HG03432 (cell line): ENCODE data around the gene TRPC1.
"Not testable (repeated sequence)": the region's sequence is repeated elsewhere in the genome, so short reads cannot be mapped to it uniquely, and the experiment has no call there.

ENCODE experiments used
- ATAC-seq: cut with Tn5 transposase; IDR thresholded peaks from one replicate; pipeline ENCODE4 v1.9.1; 2021; ENCODE audit warnings: mild to moderate bottlenecking, moderate library complexity; ENCODE audit not compliant: unreplicated experiment

Gene TRPC1

DNA sequence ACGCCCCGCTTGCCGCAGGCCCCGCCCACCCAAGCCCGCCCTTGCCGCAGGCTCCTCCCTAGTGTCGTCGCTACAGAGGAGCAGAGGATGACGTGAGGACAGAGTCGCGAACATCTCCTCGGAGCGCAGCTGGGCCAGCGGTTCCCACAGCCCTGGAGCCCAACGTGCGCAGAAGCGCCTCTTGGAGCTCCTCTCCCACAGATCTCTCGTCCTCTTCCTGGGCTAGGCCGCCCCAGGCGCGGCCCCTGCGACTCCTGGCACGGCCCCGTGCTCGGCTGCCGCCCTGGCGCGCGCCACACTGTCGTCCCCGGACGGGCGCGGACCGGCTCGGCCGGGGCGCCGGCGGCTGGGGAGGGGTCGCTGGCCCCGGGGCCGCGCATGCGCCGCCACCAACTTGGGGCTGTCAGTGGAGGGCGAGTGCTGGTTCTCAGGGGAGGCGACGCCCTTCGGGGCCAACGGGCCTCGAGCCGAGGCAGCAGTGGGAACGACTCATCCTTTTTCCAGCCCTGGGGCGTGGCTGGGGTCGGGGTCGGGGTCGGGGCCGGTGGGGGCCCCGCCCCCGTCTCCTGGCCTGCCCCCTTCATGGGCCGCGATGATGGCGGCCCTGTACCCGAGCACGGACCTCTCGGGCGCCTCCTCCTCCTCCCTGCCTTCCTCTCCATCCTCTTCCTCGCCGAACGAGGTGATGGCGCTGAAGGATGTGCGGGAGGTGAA, at the start of gene TRPC1:
TSS of gene TRPC1 (plus strand) at position 67 of the 714 bp plus-strand sequence. CDS start at position 593, 526 bp downstream.
- ATAC-seq = peak; percentile 93

DNA sequence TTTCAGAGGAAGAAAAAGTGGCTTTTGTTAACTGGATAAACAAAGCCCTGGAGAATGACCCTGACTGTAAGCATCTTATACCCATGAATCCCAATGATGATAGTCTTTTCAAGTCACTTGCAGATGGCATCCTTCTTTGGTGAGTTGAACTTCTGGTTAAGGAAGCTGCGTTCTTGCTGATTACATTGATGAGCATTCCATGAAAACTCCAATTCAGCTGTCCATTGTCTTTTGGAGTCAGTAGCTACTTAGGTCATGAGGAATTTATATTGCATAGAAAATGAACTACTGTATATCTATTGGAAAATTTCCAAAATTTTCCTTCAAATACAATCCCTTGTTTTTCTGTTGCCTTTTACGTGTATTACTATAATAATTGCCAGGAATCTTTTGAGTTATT, 47.7 kb upstream of the TRPC1 start:
- no peak for ATAC-seq

GRCh38 chr3:142680710-142681109, 43.1 kb upstream of the TRPC1 start:
- no peak for ATAC-seq

GRCh38 chr3:142690613-142691012, 33.2 kb upstream of the TRPC1 start:
- ATAC-seq = no peak

DNA sequence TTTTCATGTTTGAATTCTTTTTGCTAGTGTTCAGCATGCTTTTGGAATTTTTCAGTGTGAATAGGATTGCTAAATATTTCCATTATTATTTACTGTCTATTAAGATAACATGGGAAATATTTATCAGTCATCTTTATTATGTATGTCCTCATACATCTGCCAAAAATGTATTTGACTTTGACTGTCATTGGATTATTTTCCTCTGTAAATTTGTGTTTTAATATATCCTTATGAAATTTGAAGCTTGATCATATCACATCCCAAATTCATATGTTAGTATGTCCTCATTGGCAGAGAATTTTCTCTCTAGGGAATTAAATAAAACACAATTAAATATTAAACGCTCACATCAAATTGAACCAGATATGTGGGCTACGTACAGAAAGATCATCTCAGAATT, 32.3 kb upstream of the TRPC1 start:
- no peak for ATAC-seq

- ATAC-seq = no peak
Observed at GRCh38 chr3:142693136-142693853, 30.5 kb upstream of the TRPC1 start.

GRCh38 chr3:142694225-142694624, 29.6 kb upstream of the TRPC1 start:
- no peak for ATAC-seq

DNA sequence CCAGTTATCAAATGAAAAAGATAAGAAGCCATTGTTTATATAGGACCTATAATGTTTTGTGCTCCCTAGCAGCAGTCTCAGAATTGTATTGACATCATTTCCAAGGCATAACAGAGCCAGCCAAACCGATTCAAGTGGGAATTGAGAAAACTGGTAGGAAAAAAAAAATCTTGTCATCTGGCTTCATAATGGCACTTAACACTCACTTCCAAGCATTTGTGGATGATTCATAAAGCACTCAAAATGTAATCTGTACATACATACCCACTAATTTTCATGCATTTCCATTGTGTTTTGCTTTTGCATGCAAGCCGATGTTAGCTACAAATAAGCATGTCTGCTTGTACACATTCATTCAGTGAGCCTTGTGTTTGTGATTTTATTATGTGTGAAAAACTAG, 18.6 kb upstream of the TRPC1 start:
- ATAC-seq = no peak

GRCh38 chr3:142706321-142707127, 17.3 kb upstream of the TRPC1 start:
- no peak for ATAC-seq

DNA sequence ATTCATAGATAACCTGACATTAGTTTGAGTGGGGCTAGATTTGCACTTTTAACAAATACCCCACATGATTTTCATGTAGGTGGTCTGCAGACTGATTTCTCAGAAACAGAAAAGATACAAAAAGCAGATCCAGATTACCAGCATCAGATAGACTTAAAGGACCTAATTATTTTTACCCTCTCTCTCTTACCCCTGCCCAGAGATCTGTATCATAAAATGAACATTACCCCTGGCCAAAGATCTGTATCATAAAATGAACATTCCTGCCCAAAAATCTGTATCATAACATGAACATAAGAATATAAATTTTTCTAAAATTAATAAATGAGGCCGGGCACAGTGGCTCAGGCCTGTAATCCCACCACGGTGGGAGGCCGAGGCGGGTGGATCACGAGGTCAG, 14.6 kb upstream of the TRPC1 start:
- no peak for ATAC-seq

- ATAC-seq = not testable (repeated sequence)
Observed at GRCh38 chr3:142714882-142715281, 9.0 kb upstream of the TRPC1 start.

DNA sequence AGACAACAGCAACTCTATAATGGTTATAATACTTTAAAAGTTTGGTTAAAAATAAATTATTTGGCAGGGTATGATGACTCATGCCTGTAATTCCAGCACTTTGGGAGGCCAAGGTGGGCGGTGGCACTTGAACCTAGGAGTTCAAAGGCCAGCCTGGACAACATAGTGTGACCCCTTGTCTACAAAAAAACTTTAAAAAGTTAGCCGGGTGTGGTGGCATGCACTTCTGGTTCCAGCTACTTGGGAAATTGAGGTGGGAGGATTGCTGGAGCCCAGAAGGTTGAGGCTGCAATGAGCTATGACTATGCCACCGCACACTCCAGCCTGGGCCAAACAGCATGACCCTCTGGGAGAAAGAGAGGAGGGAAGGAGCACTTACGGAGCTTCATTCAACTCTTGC, 7.7 kb upstream of the TRPC1 start:
- ATAC-seq = no peak

DNA sequence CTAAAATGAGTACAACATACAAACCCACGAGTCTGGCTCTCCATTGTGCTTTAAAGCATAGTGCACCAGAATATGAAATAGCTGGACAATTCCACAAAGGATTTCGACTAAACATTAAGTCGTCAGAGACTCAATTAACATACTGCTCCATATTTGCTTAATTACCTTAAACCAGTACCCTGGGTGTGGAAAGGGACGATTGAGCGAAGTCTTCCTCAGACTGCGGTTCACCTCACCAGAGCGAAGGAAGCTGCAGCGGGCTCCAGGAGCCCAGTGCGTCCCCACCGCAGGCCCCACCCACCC, 218 bp upstream of the TRPC1 start:
- ATAC-seq = peak; percentile 12

DNA sequence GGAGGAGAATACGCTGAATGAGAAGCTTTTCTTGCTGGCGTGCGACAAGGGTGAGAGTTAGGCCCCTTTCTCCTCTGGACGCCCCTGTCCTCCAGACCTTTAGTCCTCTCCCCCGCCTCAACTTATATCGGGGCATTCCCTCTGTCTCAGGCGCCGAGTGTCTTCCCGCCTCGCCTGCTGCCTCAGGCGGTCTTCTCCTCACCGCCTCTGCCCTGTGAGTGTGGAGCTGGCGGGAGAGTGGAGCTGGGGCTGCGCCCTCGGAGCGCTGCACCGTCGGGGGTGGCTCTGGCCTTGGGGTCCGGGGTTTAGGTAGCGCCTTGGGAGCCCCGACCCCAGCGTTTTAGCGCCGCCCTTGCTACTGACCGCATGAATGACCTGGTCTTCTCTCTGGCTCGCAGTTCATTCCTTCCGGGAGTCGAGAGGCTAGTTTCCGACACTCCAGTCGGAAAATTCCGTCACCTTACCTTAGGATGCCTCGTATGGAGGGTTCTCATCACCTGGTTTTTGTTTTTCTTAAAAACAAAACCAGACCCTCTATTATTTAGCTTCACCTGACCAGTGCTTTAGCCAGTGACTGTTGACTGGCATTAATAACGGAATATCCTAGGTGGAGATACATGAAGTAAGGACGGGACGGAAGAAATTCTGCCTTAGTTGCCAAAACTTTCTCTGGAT, 985 bp downstream of the TRPC1 start:
- peak; percentile 32 for ATAC-seq

DNA sequence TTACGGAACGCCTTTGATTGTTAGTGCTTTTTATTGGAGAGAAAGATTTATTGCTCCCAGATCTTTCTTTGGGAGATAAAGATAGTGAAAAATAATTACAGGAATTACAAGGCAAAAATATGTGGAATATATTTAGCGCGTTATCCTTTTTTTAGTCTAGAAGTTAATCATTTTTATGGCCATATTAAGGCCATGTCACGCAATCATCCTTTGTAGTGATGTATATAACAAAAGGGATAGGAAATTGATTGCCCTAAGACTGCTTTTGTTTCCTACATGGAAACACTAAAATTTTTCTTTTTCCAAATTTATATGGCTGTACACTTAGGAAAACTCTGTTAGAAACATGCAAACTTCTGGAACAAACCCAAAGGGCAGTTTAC, 1.5 kb downstream of the TRPC1 start:
- no peak for ATAC-seq

- no peak for ATAC-seq
Observed at GRCh38 chr3:142726017-142726416, 2.2 kb downstream of the TRPC1 start.

DNA sequence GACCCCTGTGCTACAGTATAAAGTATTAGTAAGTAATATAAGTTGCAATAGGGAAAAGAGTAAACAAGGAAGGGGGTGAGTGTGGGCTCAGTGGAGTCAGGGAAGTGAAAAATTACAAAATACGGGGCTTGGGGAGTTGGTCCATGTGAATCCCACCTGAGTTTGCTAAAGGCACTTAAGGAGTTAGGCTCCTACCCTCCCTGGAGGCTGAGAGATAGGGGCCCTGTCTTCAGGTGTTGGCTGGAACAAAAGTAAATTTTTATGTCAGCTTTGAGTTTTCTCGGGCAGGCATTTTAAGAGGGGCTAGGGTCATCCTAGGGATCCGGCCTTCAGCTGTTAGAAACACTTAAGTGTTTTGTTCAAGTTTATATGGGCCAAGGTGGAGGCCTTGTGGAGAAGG, 8.2 kb downstream of the TRPC1 start:
- no peak for ATAC-seq

DNA sequence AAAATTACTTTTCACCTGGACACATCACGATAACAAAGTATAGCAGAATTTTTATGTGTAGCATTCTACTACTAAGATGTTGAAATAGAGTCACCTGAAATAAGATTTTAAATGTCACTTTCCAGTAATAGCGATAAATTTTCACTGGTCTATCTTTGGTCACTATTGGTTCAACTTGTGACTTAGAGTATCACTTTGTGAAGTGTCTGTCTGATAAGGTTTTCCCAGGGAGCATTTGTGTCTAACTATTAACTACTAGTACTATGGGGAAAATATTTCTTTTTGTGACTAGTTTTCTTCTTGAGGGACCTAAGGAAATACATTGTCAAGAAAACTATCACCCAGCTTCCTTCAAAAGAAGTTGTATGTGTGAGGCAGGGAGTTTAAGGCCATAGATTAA, 11.0 kb downstream of the TRPC1 start:
- ATAC-seq = no peak

DNA sequence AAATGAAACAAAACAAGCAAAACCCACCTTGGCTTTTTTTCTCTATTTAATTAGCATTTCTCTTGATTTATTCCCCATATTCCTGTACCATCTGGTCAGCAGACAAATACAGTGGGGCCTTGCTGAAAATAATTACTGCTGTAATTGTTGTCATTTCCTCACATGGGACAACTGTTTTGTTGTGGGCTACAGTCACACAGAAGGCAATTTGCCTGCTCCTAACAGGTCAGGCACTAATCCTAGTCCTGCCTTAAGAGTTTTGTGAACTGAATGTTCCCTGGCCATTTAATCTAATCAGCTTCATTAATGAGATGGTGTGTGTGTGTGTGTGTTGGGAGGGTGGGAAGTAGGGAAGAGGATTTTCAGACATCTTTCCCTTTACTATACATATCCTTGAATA, 11.6 kb downstream of the TRPC1 start:
- ATAC-seq = no peak

- no peak for ATAC-seq
Observed at GRCh38 chr3:142738396-142738795, 14.6 kb downstream of the TRPC1 start.

- no peak for ATAC-seq
Observed at GRCh38 chr3:142746646-142747045, 22.8 kb downstream of the TRPC1 start.
